Esophagus squamous epithelium (tissue), 4 donors: ENCODE measurements around the gene NPEPL1.

Experiments
- CTCF ChIP-seq, 6 experiments: fragments of 450-650 bp in 4 of 6; fragments of 200-600 bp in 2 of 6; sonication (generic) in 2 of 6; IDR thresholded peaks; one replicate each; pipeline ENCODE4 v1.5.1; 2016 to 2019; ENCODE audit warnings: antibody characterized with exemption in 6 of 6, mild to moderate bottlenecking in 4 of 6, moderate library complexity in 4 of 6
- POLR2A ChIP-seq, 4 donors: fragments of 450-650 bp; IDR thresholded peaks; one replicate each; pipeline ENCODE4 v1.6.1; 2017; ENCODE audit warnings: antibody characterized with exemption in 4 of 4, mild to moderate bottlenecking in 4 of 4, moderate library complexity in 3 of 4

- no peak for TF ChIP-seq CTCF (IDR thresholded peaks at IDR 0.05)
- no peak for TF ChIP-seq POLR2A (IDR thresholded peaks at IDR 0.05)
Measured at GRCh38 chr20:58667975-58668374, 24.6 kb upstream of the NPEPL1 start.
